ENCODE results near the gene FREM2. TPM values are rescaled to one million over a fixed set of nuclear protein-coding genes. Genes with fewer than 3 reads are reported as not detected.

The FREM2 gene
- total RNA-seq, 1 experiment from 2014 or later, result 3.8 TPM

DNA sequence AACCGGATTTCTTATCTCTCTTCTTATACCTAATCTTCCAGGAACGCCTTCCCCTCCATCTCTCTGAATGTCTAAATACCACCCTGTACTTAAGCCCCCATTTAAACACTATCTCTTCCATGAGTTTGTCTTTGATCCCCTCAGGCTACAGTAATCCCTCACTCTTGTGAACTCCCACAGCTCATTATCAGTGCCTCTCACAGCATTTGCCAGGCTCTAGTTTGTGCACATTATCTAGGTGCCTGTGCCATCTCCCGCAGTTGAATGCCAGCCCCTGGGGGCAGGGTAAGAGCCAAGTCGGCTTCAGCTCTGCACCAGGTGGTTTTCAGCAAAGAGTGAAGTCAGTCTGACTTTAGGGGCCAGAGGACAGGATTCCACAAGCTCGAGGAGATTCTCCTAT, 71.4 kb downstream of the FREM2 start:
- H3K4me3 ChIP-seq (ENCODE audit: low read depth, low read length, poor library complexity, severe bottlenecking), result no peak overlapping the region
- intact Hi-C loops (cut with micrococcal nuclease; ENCODE audit: unreplicated experiment), result no loop called here
- H3K9me3 ChIP-seq (ENCODE audit: low read depth, low read length, poor library complexity, severe bottlenecking), result no peaks in the 10 kb centered on the region
- H3K27ac ChIP-seq (ENCODE audit: low read depth, low read length, poor library complexity, severe bottlenecking), result no peak overlapping the region
- no peak for DNase-seq (ENCODE audit: low spot score)
- H3K4me1 ChIP-seq (ENCODE audit: insufficient read depth, low read length, poor library complexity, severe bottlenecking), result no peaks in the 10 kb centered on the region
- peaks cover 7% of the 10 kb centered on the region for H3K27me3 ChIP-seq (replicated peaks; ENCODE audit: insufficient read depth, low read depth, low read length, poor library complexity)
- TF ChIP-seq, protein P1, sequence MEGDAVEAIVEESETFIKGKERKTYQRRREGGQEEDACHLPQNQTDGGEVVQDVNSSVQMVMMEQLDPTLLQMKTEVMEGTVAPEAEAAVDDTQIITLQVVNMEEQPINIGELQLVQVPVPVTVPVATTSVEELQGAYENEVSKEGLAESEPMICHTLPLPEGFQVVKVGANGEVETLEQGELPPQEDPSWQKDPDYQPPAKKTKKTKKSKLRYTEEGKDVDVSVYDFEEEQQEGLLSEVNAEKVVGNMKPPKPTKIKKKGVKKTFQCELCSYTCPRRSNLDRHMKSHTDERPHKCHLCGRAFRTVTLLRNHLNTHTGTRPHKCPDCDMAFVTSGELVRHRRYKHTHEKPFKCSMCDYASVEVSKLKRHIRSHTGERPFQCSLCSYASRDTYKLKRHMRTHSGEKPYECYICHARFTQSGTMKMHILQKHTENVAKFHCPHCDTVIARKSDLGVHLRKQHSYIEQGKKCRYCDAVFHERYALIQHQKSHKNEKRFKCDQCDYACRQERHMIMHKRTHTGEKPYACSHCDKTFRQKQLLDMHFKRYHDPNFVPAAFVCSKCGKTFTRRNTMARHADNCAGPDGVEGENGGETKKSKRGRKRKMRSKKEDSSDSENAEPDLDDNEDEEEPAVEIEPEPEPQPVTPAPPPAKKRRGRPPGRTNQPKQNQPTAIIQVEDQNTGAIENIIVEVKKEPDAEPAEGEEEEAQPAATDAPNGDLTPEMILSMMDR (conservative IDR thresholded peaks at IDR 0.05; ENCODE audit: low read depth, low read length), result no peak
- TF ChIP-seq EZH2 (IDR thresholded peaks at IDR 0.05; ENCODE audit: borderline replicate concordance, low read depth, low read length, poor library complexity, severe bottlenecking), result peak; percentile 53
- no peaks in the 10 kb centered on the region for H3K36me3 ChIP-seq (ENCODE audit: insufficient read depth, low read length, poor library complexity, severe bottlenecking)
- no TSS peak for BruUV-seq (replicated peaks)
- ChIA-PET POLR2A (ENCODE audit: low non-redundant PET) (no interaction called here), CTCF (interaction anchor here (0.6 kb wide), 1 partner anchor 293 kb away, joined by 3 read pairs; no protein-coding TSS in a partner anchor)

GRCh38 chr13:38759390-38759789, 72.5 kb downstream of the FREM2 start:
- Histone ChIP-seq H3K36me3 (ENCODE audit: insufficient read depth, low read length, poor library complexity, severe bottlenecking) (no peaks in the 10 kb centered on the region), H3K4me3 (ENCODE audit: low read depth, low read length, poor library complexity, severe bottlenecking) (no peak overlapping the region), H3K27me3 (replicated peaks; ENCODE audit: insufficient read depth, low read depth, low read length, poor library complexity) (peaks cover 7% of the 10 kb centered on the region), H3K9me3 (ENCODE audit: low read depth, low read length, poor library complexity, severe bottlenecking) (no peaks in the 10 kb centered on the region), H3K4me1 (ENCODE audit: insufficient read depth, low read length, poor library complexity, severe bottlenecking) (peaks cover 4% of the 10 kb centered on the region), H3K27ac (ENCODE audit: low read depth, low read length, poor library complexity, severe bottlenecking) (no peak overlapping the region)
- no peak for TF ChIP-seq EZH2 (IDR thresholded peaks at IDR 0.05; ENCODE audit: borderline replicate concordance, low read depth, low read length, poor library complexity, severe bottlenecking)
- TF ChIP-seq, protein P1 (conservative IDR thresholded peaks at IDR 0.05; ENCODE audit: low read depth, low read length), result no peak
- intact Hi-C loops (cut with micrococcal nuclease; ENCODE audit: unreplicated experiment), result no loop called here
- no TSS peak for BruUV-seq (replicated peaks)
- ChIA-PET CTCF (interaction anchor here (0.8 kb wide), 1 partner anchor 74 kb away, joined by 5 read pairs; no protein-coding TSS in a partner anchor), POLR2A (ENCODE audit: low non-redundant PET) (interaction anchor here (0.6 kb wide), 2 partner anchors 13 to 62 kb away, joined by 3 to 6 read pairs; no protein-coding TSS in a partner anchor)
- DNase-seq (ENCODE audit: low spot score), result no peak

- no TSS peak for BruUV-seq (replicated peaks)
- CTCF ChIA-PET, result interaction anchor here (0.9 to 1.8 kb wide), 4 partner anchors 40 to 93 kb away, joined by 4 to 11 read pairs (median 6); partner anchors contain the start of gene FREM2
- POLR2A ChIA-PET (ENCODE audit: low non-redundant PET), result no interaction called here
- Histone ChIP-seq H3K4me3 (ENCODE audit: low read depth, low read length, poor library complexity, severe bottlenecking) (no peak overlapping the region), H3K36me3 (ENCODE audit: insufficient read depth, low read length, poor library complexity, severe bottlenecking) (no peaks in the 10 kb centered on the region), H3K27ac (ENCODE audit: low read depth, low read length, poor library complexity, severe bottlenecking) (no peak overlapping the region), H3K9me3 (ENCODE audit: low read depth, low read length, poor library complexity, severe bottlenecking) (no peaks in the 10 kb centered on the region), H3K4me1 (ENCODE audit: insufficient read depth, low read length, poor library complexity, severe bottlenecking) (peaks cover 4% of the 10 kb centered on the region), H3K27me3 (replicated peaks; ENCODE audit: insufficient read depth, low read depth, low read length, poor library complexity) (peaks cover 2% of the 10 kb centered on the region)
- intact Hi-C loops (cut with micrococcal nuclease; ENCODE audit: unreplicated experiment), result loop anchor here (1.0 to 10.0 kb wide), 4 partner anchors 77 to 179 kb away; no protein-coding TSS in a partner anchor
- DNase-seq (ENCODE audit: low spot score), result peak; percentile 87
- TF ChIP-seq, protein P1 (conservative IDR thresholded peaks at IDR 0.05; ENCODE audit: low read depth, low read length), result peak; percentile 92
- no peak for TF ChIP-seq EZH2 (IDR thresholded peaks at IDR 0.05; ENCODE audit: borderline replicate concordance, low read depth, low read length, poor library complexity, severe bottlenecking)
These were observed 76.8 kb downstream of the FREM2 start for GRCh38 chr13:38763446-38764381.
